Hepatocyte (in vitro differentiated cells): ENCODE measurements around the gene LCE3B.

ENCODE experiments used
- CTCF ChIP-seq: fragments of 200-600 bp; sonication (generic); IDR thresholded peaks from 2 replicates; pipeline ENCODE4 v1.5.1; 2016; ENCODE audit warnings: antibody characterized with exemption, mild to moderate bottlenecking; ENCODE audit not compliant: poor library complexity
- EZH2 ChIP-seq: fragments of 200-600 bp; sonication (generic); IDR thresholded peaks from 2 replicates; pipeline ENCODE4 v1.6.1; 2016; ENCODE audit warnings: antibody characterized with exemption, mild to moderate bottlenecking, borderline replicate concordance
- EZH2phosphoT487 ChIP-seq: fragments of 200-600 bp; sonication (generic); IDR thresholded peaks from one replicate; pipeline ENCODE4 v1.6.1; 2018; ENCODE audit warnings: antibody characterized with exemption, mild to moderate bottlenecking, low read depth, moderate library complexity; ENCODE audit not compliant: unreplicated experiment, severe bottlenecking

DNA sequence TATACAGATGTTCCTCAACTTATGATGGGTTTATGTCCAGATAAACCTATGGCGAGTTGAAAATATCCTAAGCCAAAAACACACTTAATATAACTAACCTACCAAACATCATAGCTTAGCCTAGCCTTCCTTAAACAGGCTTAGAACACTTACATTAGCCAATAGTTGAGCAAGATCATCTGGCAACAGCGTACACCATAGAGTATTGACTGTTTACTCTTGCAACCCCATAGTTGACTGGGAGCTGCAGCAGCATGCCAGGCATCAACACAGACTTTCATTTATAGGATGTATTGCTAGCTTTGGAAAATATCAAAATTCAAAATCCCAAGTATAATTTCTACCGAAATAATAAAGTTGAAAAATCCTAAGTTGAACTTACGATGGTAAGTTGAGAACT is 44.1 kb downstream of the LCE3B start:
- no peak for TF ChIP-seq EZH2
- TF ChIP-seq CTCF, result no peak
- TF ChIP-seq EZH2phosphoT487, result no peak
